Type B pancreatic cell (in vitro differentiated cells): Measurements from ENCODE around the gene CENPP. TPM values are rescaled to one million over a fixed set of nuclear protein-coding genes. Genes with fewer than 3 reads are reported as not detected.

ENCODE experiments used
- DNase-seq: peaks from one replicate; pipeline ENCODE4 v3.0.0; 2021; ENCODE audit warnings: mixed read lengths; ENCODE audit not compliant: unreplicated experiment; ENCODE audit errors: extremely low spot score
- H3K27ac Mint-ChIP-seq: 2 replicates; pipeline ENCODE4 v1.8.0; 2021; ENCODE audit warnings: mild to moderate bottlenecking, mixed read lengths
- H3K27me3 Mint-ChIP-seq: 2 replicates; pipeline ENCODE4 v1.8.0; 2021; ENCODE audit warnings: mixed read lengths
- H3K36me3 Mint-ChIP-seq: 2 replicates; pipeline ENCODE4 v1.8.0; 2021; ENCODE audit warnings: mixed read lengths
- H3K4me1 Mint-ChIP-seq: one replicate; pipeline ENCODE4 v1.8.0; 2021; ENCODE audit warnings: mixed read lengths; ENCODE audit not compliant: unreplicated experiment
- H3K4me3 Mint-ChIP-seq: 2 replicates; pipeline ENCODE4 v1.8.0; 2021; ENCODE audit warnings: mild to moderate bottlenecking, mixed read lengths
- H3K9me3 Mint-ChIP-seq: 2 replicates; pipeline ENCODE4 v1.8.0; 2021; ENCODE audit warnings: mixed read lengths
- total RNA-seq: library from RNA; stranded (reverse); gene quantifications from 2 replicates; pipeline ENCODE4 v1.2.1, GENCODE V29; 2021; ENCODE audit warnings: low replicate concordance
- TF ChIP-seq, protein P1 (sequence below): fragments of 200-600 bp; sonication (generic); conservative IDR thresholded peaks from 2 replicates; pipeline ENCODE4 v1.5.0; 2021; ENCODE audit warnings: antibody characterized with exemption, mild to moderate bottlenecking

The CENPP gene
- total RNA-seq, 1 donor from 2014 or later: 7.6 TPM

GRCh38 chr9:92528522-92528849, 202.7 kb downstream of the CENPP start:
- Mint-ChIP-seq H3K4me1 (no peaks in the 10 kb centered on the region), H3K4me3 (no peak overlapping the region), H3K36me3 (no peaks in the 10 kb centered on the region), H3K27ac (no peak overlapping the region), H3K9me3 (peaks cover 3% of the 10 kb centered on the region), H3K27me3 (no peaks in the 10 kb centered on the region)
- TF ChIP-seq, protein P1, sequence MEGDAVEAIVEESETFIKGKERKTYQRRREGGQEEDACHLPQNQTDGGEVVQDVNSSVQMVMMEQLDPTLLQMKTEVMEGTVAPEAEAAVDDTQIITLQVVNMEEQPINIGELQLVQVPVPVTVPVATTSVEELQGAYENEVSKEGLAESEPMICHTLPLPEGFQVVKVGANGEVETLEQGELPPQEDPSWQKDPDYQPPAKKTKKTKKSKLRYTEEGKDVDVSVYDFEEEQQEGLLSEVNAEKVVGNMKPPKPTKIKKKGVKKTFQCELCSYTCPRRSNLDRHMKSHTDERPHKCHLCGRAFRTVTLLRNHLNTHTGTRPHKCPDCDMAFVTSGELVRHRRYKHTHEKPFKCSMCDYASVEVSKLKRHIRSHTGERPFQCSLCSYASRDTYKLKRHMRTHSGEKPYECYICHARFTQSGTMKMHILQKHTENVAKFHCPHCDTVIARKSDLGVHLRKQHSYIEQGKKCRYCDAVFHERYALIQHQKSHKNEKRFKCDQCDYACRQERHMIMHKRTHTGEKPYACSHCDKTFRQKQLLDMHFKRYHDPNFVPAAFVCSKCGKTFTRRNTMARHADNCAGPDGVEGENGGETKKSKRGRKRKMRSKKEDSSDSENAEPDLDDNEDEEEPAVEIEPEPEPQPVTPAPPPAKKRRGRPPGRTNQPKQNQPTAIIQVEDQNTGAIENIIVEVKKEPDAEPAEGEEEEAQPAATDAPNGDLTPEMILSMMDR: no peak
- DNase-seq: no peak

GRCh38 chr9:92529124-92529523, 203.4 kb downstream of the CENPP start:
- no peaks in the 10 kb centered on the region for H3K27me3 Mint-ChIP-seq
- no peak overlapping the region for H3K27ac Mint-ChIP-seq
- H3K4me3 Mint-ChIP-seq: no peak overlapping the region
- DNase-seq: no peak
- no peaks in the 10 kb centered on the region for H3K36me3 Mint-ChIP-seq
- H3K9me3 Mint-ChIP-seq: peaks cover 3% of the 10 kb centered on the region
- TF ChIP-seq, protein P1: no peak
- H3K4me1 Mint-ChIP-seq: no peaks in the 10 kb centered on the region

DNA sequence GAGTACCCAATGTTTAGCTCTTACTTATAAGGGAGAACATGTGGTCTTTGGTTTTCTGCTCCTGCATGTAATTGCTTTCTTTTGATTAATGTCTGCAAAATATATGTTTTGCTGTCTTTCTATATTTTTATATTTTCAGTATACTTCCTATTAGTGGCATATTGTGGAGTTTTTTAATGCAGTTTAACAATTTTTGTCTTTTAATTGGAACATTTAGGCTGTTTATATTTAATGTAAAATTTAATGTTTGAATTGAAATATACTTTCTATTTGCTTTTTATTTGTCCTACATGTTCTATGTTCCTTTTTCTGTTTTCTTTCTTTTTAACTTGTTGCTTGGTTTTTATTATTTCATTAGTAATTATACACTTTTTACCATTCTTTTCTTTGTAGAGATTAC, 205.1 kb downstream of the CENPP start:
- no peak overlapping the region for H3K4me3 Mint-ChIP-seq
- peaks cover 1% of the 10 kb centered on the region for H3K4me1 Mint-ChIP-seq
- H3K27me3 Mint-ChIP-seq: no peaks in the 10 kb centered on the region
- H3K9me3 Mint-ChIP-seq: peaks cover 3% of the 10 kb centered on the region
- H3K27ac Mint-ChIP-seq: no peak overlapping the region
- no peaks in the 10 kb centered on the region for H3K36me3 Mint-ChIP-seq
- DNase-seq: no peak
- TF ChIP-seq, protein P1: no peak

- Mint-ChIP-seq H3K4me3 (no peak overlapping the region), H3K27ac (no peak overlapping the region)
- TF ChIP-seq, protein P1: no peak
Measured at GRCh38 chr9:92534204-92534603, 208.5 kb downstream of the CENPP start.

GRCh38 chr9:92534674-92535073, 208.9 kb downstream of the CENPP start:
- no peak overlapping the region for H3K27ac Mint-ChIP-seq
- no peak overlapping the region for H3K4me3 Mint-ChIP-seq
- TF ChIP-seq, protein P1: no peak
- H3K9me3 Mint-ChIP-seq: peaks cover 3% of the 10 kb centered on the region
- H3K27me3 Mint-ChIP-seq: no peaks in the 10 kb centered on the region
- no peak for DNase-seq
- H3K4me1 Mint-ChIP-seq: peaks cover 8% of the 10 kb centered on the region
- H3K36me3 Mint-ChIP-seq: no peaks in the 10 kb centered on the region

More at GRCh38 chr9:92534204-92534603, 208.5 kb downstream of the CENPP start:
- DNase-seq: no peak
- H3K27me3 Mint-ChIP-seq: no peaks in the 10 kb centered on the region
- peaks cover 8% of the 10 kb centered on the region for H3K4me1 Mint-ChIP-seq
- peaks cover 3% of the 10 kb centered on the region for H3K9me3 Mint-ChIP-seq
- H3K36me3 Mint-ChIP-seq: no peaks in the 10 kb centered on the region
